Choroid plexus epithelial cell (primary cell): Measurements from ENCODE around the gene COG8.

Experiments used
- DNase-seq: peaks from one replicate; pipeline ENCODE4 v3.0.0-alpha.2; 2010; ENCODE audit warnings: low read depth
- H3K4me3 ChIP-seq: 2 replicates; pipeline ENCODE4 v1.5.1; 2011; ENCODE audit warnings: low read depth, mild to moderate bottlenecking, control low read depth, low read length, moderate library complexity
- CTCF ChIP-seq: conservative IDR thresholded peaks from 2 replicates; pipeline ENCODE4 v1.5.1; 2011; ENCODE audit warnings: low read depth, mild to moderate bottlenecking, control low read depth, inconsistent platforms, low read length, moderate library complexity

The COG8 gene

DNA sequence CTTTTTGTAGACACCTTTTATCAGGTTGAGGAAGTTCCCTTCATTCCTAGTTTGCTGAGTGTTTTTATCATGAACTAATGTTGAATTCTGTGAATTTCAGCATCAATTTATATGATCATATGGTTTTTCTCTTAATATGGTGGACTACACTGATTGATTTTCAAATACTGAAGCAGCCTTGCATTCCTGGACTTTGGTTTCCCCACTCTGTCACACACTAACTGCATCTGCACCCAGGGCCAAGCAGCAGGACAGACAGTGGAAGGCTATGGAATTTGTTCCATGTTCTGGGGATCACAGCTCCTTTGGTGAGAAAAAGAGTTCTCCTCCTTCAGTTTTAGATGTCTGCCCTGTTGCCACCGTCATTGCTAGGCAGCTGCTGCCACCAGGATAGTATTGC, 38.7 kb upstream of the COG8 start:
- no peak overlapping the region for H3K4me3 ChIP-seq
- DNase-seq: no peak
- TF ChIP-seq CTCF: no peak

GRCh38 chr16:69376393-69377059, 37.2 kb upstream of the COG8 start:
- no peak overlapping the region for H3K4me3 ChIP-seq
- no peak for DNase-seq
- no peak for TF ChIP-seq CTCF

DNA sequence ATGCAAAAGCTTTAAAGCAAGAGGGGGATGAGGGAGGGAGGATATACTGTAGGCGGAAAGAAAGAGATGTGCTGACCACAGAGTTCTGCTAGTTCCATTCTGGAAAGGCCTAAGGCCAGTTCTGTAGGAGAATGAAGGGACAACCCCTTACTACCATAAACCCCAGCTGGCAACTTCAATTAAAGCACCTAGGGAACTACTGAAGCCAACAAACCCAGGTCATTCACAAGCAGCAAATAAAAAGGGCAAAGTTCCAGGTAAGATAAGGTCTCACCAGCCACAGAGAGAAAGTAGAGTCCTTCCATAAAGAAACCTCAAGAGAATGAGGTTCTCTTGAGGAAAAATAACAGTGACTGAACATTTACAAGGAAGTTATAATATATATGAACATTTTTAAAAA, 33.7 kb upstream of the COG8 start:
- TF ChIP-seq CTCF: no peak
- no peak overlapping the region for H3K4me3 ChIP-seq
- DNase-seq: no peak

DNA sequence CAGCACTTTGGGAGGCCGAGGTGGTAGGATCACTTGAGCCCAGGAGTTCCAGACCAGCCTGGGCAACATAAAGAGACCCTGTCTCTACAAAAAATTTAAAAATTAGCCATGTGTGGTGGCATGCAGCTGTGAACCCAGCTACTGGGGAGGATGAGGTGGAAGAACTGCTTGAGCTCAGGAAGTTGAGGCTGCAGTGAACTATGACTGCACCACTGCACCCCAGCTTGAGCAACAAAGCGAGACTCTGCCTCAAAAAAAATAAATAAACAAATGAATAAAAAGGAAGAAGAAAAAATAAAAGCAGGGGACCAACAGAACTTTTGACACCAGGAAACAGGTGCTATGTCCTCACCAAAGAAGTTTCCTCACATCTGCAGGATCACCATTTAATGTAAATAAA, 32.2 kb upstream of the COG8 start:
- H3K4me3 ChIP-seq: no peak overlapping the region
- no peak for TF ChIP-seq CTCF
- no peak for DNase-seq

GRCh38 chr16:69368866-69369265, 29.5 kb upstream of the COG8 start:
- no peak for DNase-seq
- no peak for TF ChIP-seq CTCF
- H3K4me3 ChIP-seq: no peak overlapping the region

- DNase-seq: peak; percentile 43
- TF ChIP-seq CTCF: no peak
Measured at GRCh38 chr16:69367980-69368379, 28.6 kb upstream of the COG8 start.

GRCh38 chr16:69366431-69366830, 27.1 kb upstream of the COG8 start:
- no peak for DNase-seq
- H3K4me3 ChIP-seq: no peak overlapping the region
- TF ChIP-seq CTCF: no peak

More at GRCh38 chr16:69367980-69368379, 28.6 kb upstream of the COG8 start:
- H3K4me3 ChIP-seq: no peak overlapping the region
